ENCODE data around the gene GXYLT2. TPM values are rescaled to one million over a fixed set of nuclear protein-coding genes. Genes with fewer than 3 reads are reported as not detected.

The GXYLT2 gene
- total RNA-seq, 4 donors from 2014 or later: 12.8 to 51.2 (median 13.8) TPM

DNA sequence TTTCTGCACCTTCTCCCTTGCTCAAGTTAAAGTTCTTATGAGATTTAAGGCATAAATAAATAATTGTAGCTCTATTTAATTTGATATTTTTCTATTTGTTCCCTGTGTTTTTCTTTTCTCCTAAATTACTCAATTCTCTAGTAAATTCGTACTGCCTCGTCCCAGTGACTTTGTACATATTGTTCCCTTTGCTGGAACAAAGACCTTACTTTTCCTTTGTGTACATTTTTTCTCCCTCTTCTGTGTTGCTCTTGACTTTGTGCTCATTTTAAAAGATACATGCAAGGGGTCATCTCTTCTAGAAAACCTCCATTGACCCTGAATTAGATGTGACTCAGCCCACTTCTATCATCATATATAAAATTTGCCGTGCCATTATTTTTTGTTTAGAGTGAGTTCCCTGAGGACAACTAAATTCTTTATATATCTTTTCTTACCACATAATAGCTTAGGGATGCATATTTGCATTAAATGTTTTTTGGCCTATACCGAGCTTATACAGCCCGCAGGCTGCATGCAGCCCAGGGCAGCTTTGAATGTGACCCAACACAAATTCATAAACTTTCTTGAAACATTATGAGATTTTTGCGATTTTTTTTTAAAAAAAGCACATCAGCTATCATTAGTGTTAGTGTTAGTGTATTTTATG, 138.4 kb downstream of the GXYLT2 start:
- DNase-seq (ENCODE audit: low spot score): no peak
- TF ChIP-seq, protein P1, sequence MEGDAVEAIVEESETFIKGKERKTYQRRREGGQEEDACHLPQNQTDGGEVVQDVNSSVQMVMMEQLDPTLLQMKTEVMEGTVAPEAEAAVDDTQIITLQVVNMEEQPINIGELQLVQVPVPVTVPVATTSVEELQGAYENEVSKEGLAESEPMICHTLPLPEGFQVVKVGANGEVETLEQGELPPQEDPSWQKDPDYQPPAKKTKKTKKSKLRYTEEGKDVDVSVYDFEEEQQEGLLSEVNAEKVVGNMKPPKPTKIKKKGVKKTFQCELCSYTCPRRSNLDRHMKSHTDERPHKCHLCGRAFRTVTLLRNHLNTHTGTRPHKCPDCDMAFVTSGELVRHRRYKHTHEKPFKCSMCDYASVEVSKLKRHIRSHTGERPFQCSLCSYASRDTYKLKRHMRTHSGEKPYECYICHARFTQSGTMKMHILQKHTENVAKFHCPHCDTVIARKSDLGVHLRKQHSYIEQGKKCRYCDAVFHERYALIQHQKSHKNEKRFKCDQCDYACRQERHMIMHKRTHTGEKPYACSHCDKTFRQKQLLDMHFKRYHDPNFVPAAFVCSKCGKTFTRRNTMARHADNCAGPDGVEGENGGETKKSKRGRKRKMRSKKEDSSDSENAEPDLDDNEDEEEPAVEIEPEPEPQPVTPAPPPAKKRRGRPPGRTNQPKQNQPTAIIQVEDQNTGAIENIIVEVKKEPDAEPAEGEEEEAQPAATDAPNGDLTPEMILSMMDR (IDR thresholded peaks at IDR 0.05): no peak
- no peak for ATAC-seq (ENCODE audit: low FRiP score)

Small RNA genes lying within 50 kb of the gene (small RNA-seq; reads per million reads assigned to genes)
- not detected for gene RF00017

Other genes with a start within 250 kb of the GXYLT2 start
- 10 to 100 TPM; 11.0 to 22.9 (median 16.7) TPM for gene SHQ1, start 39.6 kb upstream of the GXYLT2 start, total RNA-seq
- 10 to 100 TPM; 46.5 to 56.6 (median 52.7) TPM for gene PPP4R2, start 108.8 kb downstream of the GXYLT2 start, total RNA-seq
- gene EBLN2, start 173.6 kb downstream of the GXYLT2 start, total RNA-seq: 10 to 100 TPM in 1 of 4 donors, 1 to 10 TPM in 3; 6.3 to 11.2 (median 8.2) TPM